Left ventricle myocardium inferior (tissue), 1 donor: ENCODE measurements around the gene SLC22A31. TPM values are rescaled to one million over a fixed set of nuclear protein-coding genes. Genes with fewer than 3 reads are reported as not detected.

ENCODE experiments used
- DNase-seq: peaks from one replicate; pipeline ENCODE4 v3.0.0-alpha.2; 2020
- H3K27ac ChIP-seq: fragments of 200-600 bp; replicated peaks from 2 replicates; pipeline ENCODE4 v1.8.0; 2021
- H3K27me3 ChIP-seq: fragments of 200-600 bp; 2 replicates; pipeline ENCODE4 v1.8.0; 2021; ENCODE audit warnings: low read depth
- H3K36me3 ChIP-seq: fragments of 200-600 bp; 2 replicates; pipeline ENCODE4 v1.8.0; 2021
- H3K4me1 ChIP-seq: fragments of 200-600 bp; 2 replicates; pipeline ENCODE4 v1.8.0; 2021
- H3K4me3 ChIP-seq: fragments of 200-600 bp; 2 replicates; pipeline ENCODE4 v1.8.0; 2021; ENCODE audit warnings: mild to moderate bottlenecking, moderate library complexity
- H3K9me3 ChIP-seq: fragments of 200-600 bp; replicated peaks from 2 replicates; pipeline ENCODE4 v1.8.0; 2021
- intact Hi-C: fragments of 100-400 bp; cut with micrococcal nuclease; formaldehyde crosslinking; loops from one replicate; pipeline ENCODE4 v1.11.0; 2022
- total RNA-seq: library from RNA; stranded (reverse); fragmentation: NEBNext Ultra II Directional; extraction: Animal tissue kit (Norgen Biotek cat#: 25700); gene quantifications from one replicate; pipeline ENCODE4 v1.2.1, GENCODE V29; 2021
- TF ChIP-seq, protein P1 (sequence below): fragments of 200-600 bp; IDR thresholded peaks from 2 replicates; pipeline ENCODE4 v1.8.0; 2021; ENCODE audit warnings: antibody characterized with exemption, mild to moderate bottlenecking, borderline replicate concordance
- donor health status: DM: no; HTN: yes; CAD: no; lungs with severe emphysema.

SLC22A31 gene
- total RNA-seq, 1 donor from 2014 or later = not detected

DNA sequence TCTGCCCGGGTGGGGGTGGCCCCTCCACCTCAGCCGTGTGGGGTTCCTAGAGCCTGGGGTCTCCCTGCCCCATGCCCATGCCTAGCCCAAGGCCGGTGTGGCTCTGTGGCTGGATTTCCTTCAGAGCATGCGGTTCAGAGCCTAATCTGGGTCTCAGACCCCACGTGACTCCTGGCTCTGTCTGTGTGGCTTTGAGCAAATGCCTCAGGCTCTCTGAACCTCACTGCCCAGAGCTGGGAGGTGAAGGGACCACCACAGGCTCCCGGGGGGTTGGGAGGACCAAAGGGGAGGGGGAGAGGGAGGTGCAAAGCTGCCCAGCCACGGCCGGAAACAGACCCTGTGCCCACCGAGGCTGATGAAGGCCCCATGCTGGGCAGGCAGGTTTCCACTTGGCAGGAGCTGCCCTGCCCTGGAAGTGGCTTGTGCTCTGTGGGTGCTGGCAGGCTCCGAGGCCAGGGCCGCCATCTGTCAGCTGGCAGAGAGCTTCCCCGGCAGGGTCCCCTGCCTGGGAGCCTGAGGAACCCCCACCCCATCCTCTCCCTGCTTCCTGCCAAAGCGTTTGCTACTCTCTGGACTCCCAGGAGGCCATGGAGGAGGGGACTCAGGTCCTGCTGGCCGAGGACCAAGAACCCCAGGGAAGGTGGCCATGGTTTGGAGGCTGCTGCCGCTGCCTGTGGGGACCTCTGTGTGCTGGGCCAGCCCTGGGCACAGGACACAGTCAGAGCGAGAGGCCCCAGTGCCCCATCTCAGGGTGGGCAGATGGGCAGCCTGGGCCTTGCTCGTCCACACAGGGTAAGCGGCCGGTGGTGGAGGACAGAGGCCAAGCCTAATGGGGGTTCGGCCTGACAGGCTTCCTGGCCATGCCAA is 24.8 kb downstream of the SLC22A31 start:
- Histone ChIP-seq H3K4me1 (peaks cover 15% of the 10 kb centered on the region), H3K27me3 (peaks cover 89% of the 10 kb centered on the region), H3K4me3 (no peak overlapping the region), H3K9me3 (no peaks in the 10 kb centered on the region), H3K36me3 (no peaks in the 10 kb centered on the region), H3K27ac (no peak overlapping the region)
- DNase-seq = no peak
- TF ChIP-seq, protein P1, sequence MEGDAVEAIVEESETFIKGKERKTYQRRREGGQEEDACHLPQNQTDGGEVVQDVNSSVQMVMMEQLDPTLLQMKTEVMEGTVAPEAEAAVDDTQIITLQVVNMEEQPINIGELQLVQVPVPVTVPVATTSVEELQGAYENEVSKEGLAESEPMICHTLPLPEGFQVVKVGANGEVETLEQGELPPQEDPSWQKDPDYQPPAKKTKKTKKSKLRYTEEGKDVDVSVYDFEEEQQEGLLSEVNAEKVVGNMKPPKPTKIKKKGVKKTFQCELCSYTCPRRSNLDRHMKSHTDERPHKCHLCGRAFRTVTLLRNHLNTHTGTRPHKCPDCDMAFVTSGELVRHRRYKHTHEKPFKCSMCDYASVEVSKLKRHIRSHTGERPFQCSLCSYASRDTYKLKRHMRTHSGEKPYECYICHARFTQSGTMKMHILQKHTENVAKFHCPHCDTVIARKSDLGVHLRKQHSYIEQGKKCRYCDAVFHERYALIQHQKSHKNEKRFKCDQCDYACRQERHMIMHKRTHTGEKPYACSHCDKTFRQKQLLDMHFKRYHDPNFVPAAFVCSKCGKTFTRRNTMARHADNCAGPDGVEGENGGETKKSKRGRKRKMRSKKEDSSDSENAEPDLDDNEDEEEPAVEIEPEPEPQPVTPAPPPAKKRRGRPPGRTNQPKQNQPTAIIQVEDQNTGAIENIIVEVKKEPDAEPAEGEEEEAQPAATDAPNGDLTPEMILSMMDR = no peak
- intact Hi-C loops = no loop called here

DNA sequence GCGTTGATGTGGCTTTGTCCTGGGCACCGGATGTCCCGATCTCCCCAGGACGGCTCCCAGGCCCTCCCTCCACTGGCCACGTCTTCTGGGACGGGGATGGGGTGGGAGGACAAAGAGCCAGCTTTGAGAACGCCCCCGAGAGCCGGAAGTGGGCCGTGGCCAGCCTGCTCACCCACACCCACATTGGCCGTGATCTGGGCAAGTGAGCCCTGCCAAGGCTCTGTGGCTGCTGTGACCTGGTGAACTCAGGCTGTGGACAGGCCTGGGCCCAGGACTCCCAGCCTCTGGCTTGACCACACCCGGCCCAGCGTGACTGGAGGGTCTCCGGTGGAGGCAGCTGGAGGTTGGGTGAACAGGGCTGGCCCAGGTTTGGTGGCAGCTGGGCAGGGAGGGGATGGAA is 25.5 kb downstream of the SLC22A31 start:
- H3K9me3 ChIP-seq = no peaks in the 10 kb centered on the region
- no peak for DNase-seq
- H3K27me3 ChIP-seq = peaks cover 89% of the 10 kb centered on the region
- H3K4me3 ChIP-seq = no peak overlapping the region
- peaks cover 17% of the 10 kb centered on the region for H3K4me1 ChIP-seq
- H3K27ac ChIP-seq = no peak overlapping the region
- TF ChIP-seq, protein P1 = no peak
- no peaks in the 10 kb centered on the region for H3K36me3 ChIP-seq
- intact Hi-C loops = no loop called here

DNA sequence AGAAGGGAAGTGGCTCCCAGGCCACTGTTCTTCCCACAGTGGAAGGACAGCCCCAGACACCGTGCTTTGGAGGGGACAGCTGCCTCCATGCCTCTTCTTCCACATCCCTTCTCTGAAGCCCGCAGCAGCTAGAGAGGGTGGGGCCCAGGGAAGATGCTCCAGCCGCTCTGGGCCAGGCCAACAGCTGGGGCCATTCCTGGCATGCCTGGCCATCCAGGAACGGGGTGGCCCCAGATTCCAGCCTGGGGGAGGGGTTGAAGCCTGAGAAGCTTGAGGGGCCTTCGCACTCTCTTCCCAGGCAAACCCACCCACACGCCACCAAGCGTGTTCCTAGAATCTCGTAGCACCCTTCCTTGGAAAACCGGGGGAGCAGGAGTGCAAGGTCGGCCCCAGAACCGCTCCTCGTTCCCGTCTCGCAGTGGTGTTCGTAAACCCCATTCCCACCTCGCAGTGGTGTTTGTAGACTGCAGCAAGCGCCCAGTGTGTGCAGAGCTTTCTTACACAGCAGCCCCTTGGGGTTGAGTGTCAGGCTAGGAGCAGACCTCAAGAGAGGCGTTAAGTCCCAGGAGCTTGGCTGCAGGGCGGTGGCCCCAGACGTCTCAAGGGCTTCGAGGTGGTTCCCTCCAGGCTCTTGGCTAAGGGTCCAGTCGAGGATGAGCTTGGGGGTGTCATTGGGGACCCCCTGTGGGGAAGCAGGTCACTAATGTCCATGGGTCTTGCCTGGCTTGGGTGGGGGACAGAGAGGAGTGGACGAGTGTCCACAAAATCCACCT is 26.1 kb downstream of the SLC22A31 start:
- no peak overlapping the region for H3K4me3 ChIP-seq
- DNase-seq = no peak
- peaks cover 89% of the 10 kb centered on the region for H3K27me3 ChIP-seq
- no peaks in the 10 kb centered on the region for H3K36me3 ChIP-seq
- TF ChIP-seq, protein P1 = no peak
- peaks cover 17% of the 10 kb centered on the region for H3K4me1 ChIP-seq
- intact Hi-C loops = no loop called here
- H3K27ac ChIP-seq = no peak overlapping the region
- H3K9me3 ChIP-seq = no peaks in the 10 kb centered on the region

DNA sequence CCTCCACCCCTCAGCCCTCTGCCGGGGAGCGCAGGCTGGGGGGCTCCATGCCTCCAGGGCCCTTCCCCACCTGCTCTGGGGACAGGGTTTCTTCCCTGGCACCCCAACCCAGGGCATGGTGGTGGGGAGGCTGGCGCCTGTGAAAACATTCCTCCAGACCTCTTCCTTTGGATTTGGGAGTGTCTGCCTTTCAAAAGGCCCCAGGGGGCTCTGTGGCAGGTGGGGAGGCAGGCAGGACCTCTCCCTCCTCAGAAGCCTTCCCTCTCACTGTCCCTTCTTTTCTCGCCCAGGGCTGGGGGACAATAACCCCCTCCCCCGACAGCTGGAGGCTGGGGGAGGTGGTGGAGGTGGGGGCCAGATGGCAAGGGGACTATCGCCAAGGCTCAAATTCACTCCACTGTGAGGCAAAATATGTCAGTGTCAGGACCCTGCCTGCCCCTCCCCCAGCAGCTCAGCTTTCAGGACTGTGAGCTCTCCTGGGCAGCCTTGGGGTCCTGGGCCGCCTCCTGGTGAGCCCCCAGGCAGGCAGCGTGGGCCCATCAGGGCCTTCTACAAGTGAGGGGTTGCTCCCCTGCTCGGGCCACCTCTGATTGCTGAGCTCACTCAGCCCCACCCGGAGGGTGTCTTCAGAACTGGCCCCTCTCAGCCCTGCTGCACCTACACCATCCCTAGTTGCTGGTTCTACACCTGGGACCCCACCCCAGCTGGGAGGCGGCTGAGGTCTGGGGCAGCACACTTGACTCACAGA is 27.0 kb downstream of the SLC22A31 start:
- DNase-seq = no peak
- Histone ChIP-seq H3K9me3 (no peaks in the 10 kb centered on the region), H3K4me3 (no peak overlapping the region), H3K36me3 (no peaks in the 10 kb centered on the region), H3K27me3 (peaks cover 89% of the 10 kb centered on the region), H3K4me1 (peaks cover 17% of the 10 kb centered on the region), H3K27ac (no peak overlapping the region)
- TF ChIP-seq, protein P1 = no peak
- intact Hi-C loops = no loop called here

DNA sequence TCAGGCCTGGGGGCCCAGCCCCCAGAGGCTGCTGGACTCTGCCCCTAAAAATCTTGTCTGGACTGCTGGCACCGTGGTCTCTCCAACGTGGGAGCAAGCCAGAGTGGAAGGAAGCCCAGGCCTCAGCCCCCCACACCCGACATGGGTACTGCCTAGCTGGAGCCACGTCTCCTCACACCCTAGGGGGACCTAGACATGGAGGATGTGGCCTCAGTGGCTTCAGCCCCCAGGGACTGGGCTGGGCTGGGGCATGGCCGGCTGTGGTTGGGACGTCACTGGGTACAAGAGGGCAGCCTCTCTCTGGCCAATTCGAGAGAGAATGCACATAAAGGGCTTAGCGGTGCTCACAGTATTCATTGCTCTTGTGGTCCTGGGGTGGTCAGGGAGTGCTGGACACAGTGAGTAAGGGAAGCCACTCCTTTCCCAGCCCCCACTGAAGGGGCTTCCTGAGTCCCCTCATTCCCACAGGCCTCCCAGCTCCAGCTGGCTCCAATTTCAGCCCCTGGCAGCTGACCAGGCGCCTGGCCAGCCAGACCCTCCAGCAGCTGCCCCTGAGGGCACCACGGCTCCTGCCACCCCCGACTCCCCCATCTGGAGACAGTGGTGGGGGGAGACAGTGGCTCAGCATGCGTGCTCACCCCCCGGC is 27.7 kb downstream of the SLC22A31 start:
- intact Hi-C loops = no loop called here
- DNase-seq = no peak
- H3K4me3 ChIP-seq = no peak overlapping the region
- no peaks in the 10 kb centered on the region for H3K36me3 ChIP-seq
- H3K4me1 ChIP-seq = peaks cover 17% of the 10 kb centered on the region
- no peaks in the 10 kb centered on the region for H3K9me3 ChIP-seq
- peaks cover 89% of the 10 kb centered on the region for H3K27me3 ChIP-seq
- TF ChIP-seq, protein P1 = no peak
- no peak overlapping the region for H3K27ac ChIP-seq
